COLO829 (cell line): ENCODE results near the gene DDX54.
A peak's percentile ranks its signal among the peaks of the same experiment; 100 is the strongest.

Experiments used
- DNase-seq: peaks from one replicate; pipeline ENCODE4 v3.0.0; 2012; ENCODE audit warnings: low spot score

Gene DDX54

GRCh38 chr12:113162102-113163029, 22.9 kb downstream of the DDX54 start:
- no peak for DNase-seq

GRCh38 chr12:113161415-113162016, 23.8 kb downstream of the DDX54 start:
- peak; percentile 65 for DNase-seq

- DNase-seq = no peak
Measured at GRCh38 chr12:113159937-113160336, 25.3 kb downstream of the DDX54 start.

GRCh38 chr12:113158439-113159203, 26.7 kb downstream of the DDX54 start:
- no peak for DNase-seq

- no peak for DNase-seq
Measured at GRCh38 chr12:113157218-113157859, 27.9 kb downstream of the DDX54 start.

GRCh38 chr12:113155646-113156045, 29.6 kb downstream of the DDX54 start:
- no peak for DNase-seq

- no peak for DNase-seq
Measured at GRCh38 chr12:113155060-113155459, 30.2 kb downstream of the DDX54 start.

GRCh38 chr12:113154351-113154973, 30.8 kb downstream of the DDX54 start:
- DNase-seq = no peak

GRCh38 chr12:113152835-113153814, 32.2 kb downstream of the DDX54 start:
- peak; percentile 68 for DNase-seq

- DNase-seq = no peak
Measured at GRCh38 chr12:113152196-113152834, 33.0 kb downstream of the DDX54 start.

GRCh38 chr12:113151655-113152054, 33.6 kb downstream of the DDX54 start:
- DNase-seq = no peak

GRCh38 chr12:113149361-113150150, 35.7 kb downstream of the DDX54 start, which contains the start of gene CFAP73:
TSS of gene CFAP73 (plus strand) at chr12:113149724. CDS start at chr12:113149858, 134 bp downstream.
- peak; percentile 87 for DNase-seq

- no peak for DNase-seq
Measured at GRCh38 chr12:113146999-113147398, 38.3 kb downstream of the DDX54 start.

- no peak for DNase-seq
Measured at GRCh38 chr12:113145720-113146551, 39.3 kb downstream of the DDX54 start.

- DNase-seq = no peak
Measured at GRCh38 chr12:113144806-113145205, 40.5 kb downstream of the DDX54 start.

GRCh38 chr12:113143959-113144358, 41.3 kb downstream of the DDX54 start:
- no peak for DNase-seq

GRCh38 chr12:113142886-113143332, 42.4 kb downstream of the DDX54 start:
- DNase-seq = no peak
